Measurements from ENCODE around the gene SNTB2. TPM values are rescaled to one million over a fixed set of nuclear protein-coding genes. Genes with fewer than 3 reads are reported as not detected.

SNTB2 gene
- total and polyA plus RNA-seq, 2 of the 13 experiments (the other 11 are each of a cell fraction or from before 2014, with no cell fraction given): 11.5 to 19.2 TPM

DNA sequence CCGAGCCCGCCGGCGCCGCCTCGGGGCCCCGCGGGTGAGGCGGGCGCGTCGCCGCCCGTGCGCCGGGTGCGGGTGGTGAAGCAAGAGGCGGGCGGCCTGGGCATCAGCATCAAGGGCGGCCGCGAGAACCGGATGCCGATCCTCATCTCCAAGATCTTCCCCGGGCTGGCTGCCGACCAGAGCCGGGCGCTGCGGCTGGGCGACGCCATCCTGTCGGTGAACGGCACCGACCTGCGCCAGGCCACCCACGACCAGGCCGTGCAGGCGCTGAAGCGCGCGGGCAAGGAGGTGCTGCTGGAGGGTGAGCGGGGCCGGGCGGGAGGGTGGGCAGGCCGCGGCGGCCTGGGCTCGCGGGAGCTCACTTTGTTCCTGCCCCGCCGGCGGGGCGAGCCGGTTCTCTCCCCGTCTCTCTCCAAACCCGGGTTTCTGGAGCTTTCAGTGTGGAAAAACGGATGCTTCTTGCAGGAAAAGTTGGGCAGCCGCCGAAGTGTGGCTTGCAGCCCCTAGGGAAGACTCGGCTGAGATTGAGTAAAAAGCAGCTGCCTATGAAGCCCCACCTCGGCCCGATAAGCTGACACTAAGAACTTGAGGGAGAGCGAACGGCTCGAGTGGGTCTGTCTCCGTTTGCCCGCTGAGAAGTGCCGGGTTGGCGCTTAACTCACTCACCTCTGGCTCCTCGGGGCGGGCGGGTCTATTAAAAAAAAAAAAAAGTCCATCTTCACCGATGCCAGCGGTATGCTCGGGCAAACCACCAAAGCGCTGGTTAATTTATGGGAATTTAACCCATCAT lies 677 bp downstream of the SNTB2 start (continued):
- TF ChIP-seq SIN3A (IDR thresholded peaks at IDR 0.05; ENCODE audit: borderline replicate concordance, low read depth, low read length) (no peak), HOXA7 (CRISPR knock-in tag; IDR thresholded peaks at IDR 0.05) (no peak), ZBTB3 (CRISPR knock-in tag; IDR thresholded peaks at IDR 0.05; ENCODE audit: borderline replicate concordance, low read depth) (no peak), ZNF704 (CRISPR knock-in tag; IDR thresholded peaks at IDR 0.05; ENCODE audit: borderline replicate concordance) (no peak), NR2F1 (CRISPR knock-in tag; IDR thresholded peaks at IDR 0.05) (no peak), THAP11 (CRISPR knock-in tag; IDR thresholded peaks at IDR 0.05) (no peak), ZBTB7A (CRISPR knock-in tag; IDR thresholded peaks at IDR 0.05) (no peak), TGIF2 (CRISPR knock-in tag; IDR thresholded peaks at IDR 0.05) (peak; percentile 69; the same call in 1 of the 2 replicates), SP1 (IDR thresholded peaks at IDR 0.05) (no peak), SP1 (CRISPR knock-in tag; IDR thresholded peaks at IDR 0.05) (no peak), HIVEP1 (CRISPR knock-in tag; IDR thresholded peaks at IDR 0.05) (no peak), SOX13 (IDR thresholded peaks at IDR 0.05) (no peak), SOX13 (CRISPR knock-in tag; conservative IDR thresholded peaks at IDR 0.05 in 1 of 2, IDR thresholded peaks at IDR 0.05 in 1 of 2) (no peak), CEBPB (IDR thresholded peaks at IDR 0.05; ENCODE audit: borderline replicate concordance, low read depth, low read length) (peak; percentile 68; the same call in 1 of the 2 replicates), KMT2A (CRISPR knock-in tag; IDR thresholded peaks at IDR 0.05) (peak; percentile 76; the same call in 1 of the 2 replicates), ZFY (CRISPR knock-in tag; IDR thresholded peaks at IDR 0.05) (peak; percentile 21; the same call in 1 of the 2 replicates), ARHGAP35 (CRISPR knock-in tag; IDR thresholded peaks at IDR 0.05; ENCODE audit: borderline replicate concordance) (no peak), NFE2L1 (CRISPR knock-in tag; IDR thresholded peaks at IDR 0.05; ENCODE audit: borderline replicate concordance) (no peak), ZNF567 (CRISPR knock-in tag; IDR thresholded peaks at IDR 0.05; ENCODE audit: borderline replicate concordance) (no peak), PCBP1 (IDR thresholded peaks at IDR 0.05; ENCODE audit: borderline replicate concordance, low read depth, low read length) (no peak), KDM5A (IDR thresholded peaks at IDR 0.05; ENCODE audit: borderline replicate concordance, low read length) (peak; percentile 27; the same call in 1 of the 2 replicates), ZNF317 (CRISPR knock-in tag; IDR thresholded peaks at IDR 0.05) (0 out of 2 replicates have a peak, but pooled peaks have one; percentile 8)
- TF ChIP-seq, protein P1, sequence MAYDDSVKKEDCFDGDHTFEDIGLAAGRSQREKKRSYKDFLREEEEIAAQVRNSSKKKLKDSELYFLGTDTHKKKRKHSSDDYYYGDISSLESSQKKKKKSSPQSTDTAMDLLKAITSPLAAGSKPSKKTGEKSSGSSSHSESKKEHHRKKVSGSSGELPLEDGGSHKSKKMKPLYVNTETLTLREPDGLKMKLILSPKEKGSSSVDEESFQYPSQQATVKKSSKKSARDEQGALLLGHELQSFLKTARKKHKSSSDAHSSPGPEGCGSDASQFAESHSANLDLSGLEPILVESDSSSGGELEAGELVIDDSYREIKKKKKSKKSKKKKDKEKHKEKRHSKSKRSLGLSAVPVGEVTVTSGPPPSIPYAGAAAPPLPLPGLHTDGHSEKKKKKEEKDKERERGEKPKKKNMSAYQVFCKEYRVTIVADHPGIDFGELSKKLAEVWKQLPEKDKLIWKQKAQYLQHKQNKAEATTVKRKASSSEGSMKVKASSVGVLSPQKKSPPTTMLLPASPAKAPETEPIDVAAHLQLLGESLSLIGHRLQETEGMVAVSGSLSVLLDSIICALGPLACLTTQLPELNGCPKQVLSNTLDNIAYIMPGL (CRISPR knock-in tag; IDR thresholded peaks at IDR 0.05; ENCODE audit: borderline replicate concordance in 1 of 2, low read depth in 1 of 2): 0 out of 4 replicates have a peak, but pooled peaks of 1 of the 2 experiments have one; percentile 44
- TF ChIP-seq, protein P2, sequence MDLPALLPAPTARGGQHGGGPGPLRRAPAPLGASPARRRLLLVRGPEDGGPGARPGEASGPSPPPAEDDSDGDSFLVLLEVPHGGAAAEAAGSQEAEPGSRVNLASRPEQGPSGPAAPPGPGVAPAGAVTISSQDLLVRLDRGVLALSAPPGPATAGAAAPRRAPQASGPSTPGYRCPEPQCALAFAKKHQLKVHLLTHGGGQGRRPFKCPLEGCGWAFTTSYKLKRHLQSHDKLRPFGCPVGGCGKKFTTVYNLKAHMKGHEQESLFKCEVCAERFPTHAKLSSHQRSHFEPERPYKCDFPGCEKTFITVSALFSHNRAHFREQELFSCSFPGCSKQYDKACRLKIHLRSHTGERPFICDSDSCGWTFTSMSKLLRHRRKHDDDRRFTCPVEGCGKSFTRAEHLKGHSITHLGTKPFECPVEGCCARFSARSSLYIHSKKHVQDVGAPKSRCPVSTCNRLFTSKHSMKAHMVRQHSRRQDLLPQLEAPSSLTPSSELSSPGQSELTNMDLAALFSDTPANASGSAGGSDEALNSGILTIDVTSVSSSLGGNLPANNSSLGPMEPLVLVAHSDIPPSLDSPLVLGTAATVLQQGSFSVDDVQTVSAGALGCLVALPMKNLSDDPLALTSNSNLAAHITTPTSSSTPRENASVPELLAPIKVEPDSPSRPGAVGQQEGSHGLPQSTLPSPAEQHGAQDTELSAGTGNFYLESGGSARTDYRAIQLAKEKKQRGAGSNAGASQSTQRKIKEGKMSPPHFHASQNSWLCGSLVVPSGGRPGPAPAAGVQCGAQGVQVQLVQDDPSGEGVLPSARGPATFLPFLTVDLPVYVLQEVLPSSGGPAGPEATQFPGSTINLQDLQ (CRISPR knock-in tag; IDR thresholded peaks at IDR 0.05): 0 out of 2 replicates have a peak, but pooled peaks have one; percentile 8
